NB4 (cell line): Measurements from ENCODE around the gene VPS37C.

Experiments used
- MYC ChIP-seq: IDR thresholded peaks from 2 replicates; pipeline ENCODE4 v1.6.1; 2011; ENCODE audit warnings: low read depth, low read length
- POLR2A ChIP-seq: IDR thresholded peaks from 2 replicates; pipeline ENCODE4 v1.6.1; 2011; ENCODE audit warnings: mild to moderate bottlenecking; ENCODE audit not compliant: insufficient read length; ENCODE audit errors: extremely low read depth
- TF ChIP-seq, protein P1 (sequence below): IDR thresholded peaks from one replicate; pipeline ENCODE4 v1.5.1; 2012; ENCODE audit warnings: low read depth, low read length
- TF ChIP-seq, protein P2 (sequence below): IDR thresholded peaks from 2 replicates; pipeline ENCODE4 v1.6.1; 2011; ENCODE audit warnings: low read depth, low read length

DNA sequence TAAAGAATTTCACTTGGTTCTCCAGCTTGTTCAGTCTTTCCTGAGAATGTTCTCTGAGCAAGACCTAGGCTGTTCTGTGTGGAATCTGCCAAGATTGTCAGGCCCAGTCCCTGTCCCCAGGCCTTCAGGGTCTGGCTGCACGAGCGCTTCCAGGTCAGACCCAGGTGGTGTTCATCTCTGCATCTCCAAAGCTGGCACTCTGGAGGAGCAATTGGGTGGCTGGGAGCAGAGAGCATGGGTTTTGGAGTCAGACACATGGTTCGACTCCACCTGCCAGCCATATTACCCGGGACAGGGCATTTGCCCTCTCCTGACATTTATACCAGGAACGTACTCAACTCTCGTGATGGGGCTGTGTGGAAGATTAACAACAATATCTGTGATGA is 50.2 kb downstream of the VPS37C start:
- TF ChIP-seq POLR2A (no peak), MYC (no peak)
- TF ChIP-seq, protein P1, sequence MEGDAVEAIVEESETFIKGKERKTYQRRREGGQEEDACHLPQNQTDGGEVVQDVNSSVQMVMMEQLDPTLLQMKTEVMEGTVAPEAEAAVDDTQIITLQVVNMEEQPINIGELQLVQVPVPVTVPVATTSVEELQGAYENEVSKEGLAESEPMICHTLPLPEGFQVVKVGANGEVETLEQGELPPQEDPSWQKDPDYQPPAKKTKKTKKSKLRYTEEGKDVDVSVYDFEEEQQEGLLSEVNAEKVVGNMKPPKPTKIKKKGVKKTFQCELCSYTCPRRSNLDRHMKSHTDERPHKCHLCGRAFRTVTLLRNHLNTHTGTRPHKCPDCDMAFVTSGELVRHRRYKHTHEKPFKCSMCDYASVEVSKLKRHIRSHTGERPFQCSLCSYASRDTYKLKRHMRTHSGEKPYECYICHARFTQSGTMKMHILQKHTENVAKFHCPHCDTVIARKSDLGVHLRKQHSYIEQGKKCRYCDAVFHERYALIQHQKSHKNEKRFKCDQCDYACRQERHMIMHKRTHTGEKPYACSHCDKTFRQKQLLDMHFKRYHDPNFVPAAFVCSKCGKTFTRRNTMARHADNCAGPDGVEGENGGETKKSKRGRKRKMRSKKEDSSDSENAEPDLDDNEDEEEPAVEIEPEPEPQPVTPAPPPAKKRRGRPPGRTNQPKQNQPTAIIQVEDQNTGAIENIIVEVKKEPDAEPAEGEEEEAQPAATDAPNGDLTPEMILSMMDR, result no peak
- TF ChIP-seq, protein P2, sequence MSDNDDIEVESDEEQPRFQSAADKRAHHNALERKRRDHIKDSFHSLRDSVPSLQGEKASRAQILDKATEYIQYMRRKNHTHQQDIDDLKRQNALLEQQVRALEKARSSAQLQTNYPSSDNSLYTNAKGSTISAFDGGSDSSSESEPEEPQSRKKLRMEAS, result no peak
